HFF-Myc (cell line): ENCODE measurements around the gene SDK2.

Experiments used
- DNase-seq: peaks from one replicate; pipeline ENCODE4 v3.0.0-alpha.2; 2011; ENCODE audit warnings: low read depth; ENCODE audit errors: extremely low read depth
- H3K4me3 ChIP-seq: replicated peaks from 2 replicates; pipeline ENCODE4 v1.5.1; 2011; ENCODE audit warnings: low read depth, mild to moderate bottlenecking, control low read depth, low read length
- CTCF ChIP-seq: IDR thresholded peaks from 2 replicates; pipeline ENCODE4 v1.5.1; 2012; ENCODE audit warnings: mild to moderate bottlenecking, low read depth, low read length, control low read depth; ENCODE audit errors: missing control alignments

The SDK2 gene

DNA sequence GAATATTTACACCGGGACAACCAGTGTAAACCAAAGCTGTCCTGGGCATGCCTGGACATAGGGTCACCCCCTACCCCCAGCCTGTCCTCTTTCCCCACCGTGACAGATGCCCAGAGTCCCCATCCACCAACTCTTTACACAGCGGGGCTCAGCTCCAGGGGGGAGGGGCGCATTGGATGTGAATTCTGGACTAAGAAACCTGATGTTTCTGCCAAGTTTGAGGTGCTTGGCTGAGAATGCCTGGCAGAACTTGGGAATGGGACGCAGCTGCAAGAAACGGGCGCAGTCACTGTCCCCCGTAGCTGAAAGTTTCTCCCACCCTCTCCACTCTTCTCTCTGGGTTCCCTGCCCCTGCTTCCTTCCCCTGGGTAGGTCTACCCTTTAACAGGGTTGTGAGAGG lies 264.4 kb downstream of the SDK2 start:
- H3K4me3 ChIP-seq: no peak overlapping the region

DNA sequence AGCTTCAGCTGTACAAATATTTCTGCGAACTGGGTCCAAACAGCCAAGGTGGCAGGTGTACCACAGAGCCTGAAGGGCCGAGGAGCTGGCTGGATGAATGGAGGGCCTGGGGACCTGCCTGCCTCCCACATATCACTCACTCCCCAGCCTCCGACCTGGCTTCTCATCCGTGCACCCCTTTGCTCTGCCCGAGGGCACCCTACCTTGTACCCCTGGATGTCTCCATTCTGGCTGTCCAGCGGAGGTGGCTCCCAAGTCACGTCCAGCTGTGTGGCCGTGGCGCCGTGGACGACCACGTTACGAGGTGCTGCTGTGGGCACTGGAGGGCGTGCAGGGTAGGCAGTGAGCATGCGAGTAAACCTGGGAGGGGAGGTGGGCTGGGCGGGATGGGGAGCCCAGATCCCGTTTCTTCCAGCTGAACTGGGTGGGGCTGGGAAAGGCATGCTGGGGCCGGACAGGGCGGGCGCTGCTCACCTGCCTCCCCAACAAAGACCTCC lies 265.2 kb downstream of the SDK2 start:
- DNase-seq: no peak
- no peak for TF ChIP-seq CTCF

More for the DNA sequence above, 264.4 kb downstream of the SDK2 start:
- no peak for TF ChIP-seq CTCF
- no peak for DNase-seq

GRCh38 chr17:73376636-73377035 lies 267.6 kb downstream of the SDK2 start:
- no peak overlapping the region for H3K4me3 ChIP-seq
- DNase-seq: no peak
- TF ChIP-seq CTCF: no peak

More for the DNA sequence above, 265.2 kb downstream of the SDK2 start:
- H3K4me3 ChIP-seq: no peak overlapping the region

DNA sequence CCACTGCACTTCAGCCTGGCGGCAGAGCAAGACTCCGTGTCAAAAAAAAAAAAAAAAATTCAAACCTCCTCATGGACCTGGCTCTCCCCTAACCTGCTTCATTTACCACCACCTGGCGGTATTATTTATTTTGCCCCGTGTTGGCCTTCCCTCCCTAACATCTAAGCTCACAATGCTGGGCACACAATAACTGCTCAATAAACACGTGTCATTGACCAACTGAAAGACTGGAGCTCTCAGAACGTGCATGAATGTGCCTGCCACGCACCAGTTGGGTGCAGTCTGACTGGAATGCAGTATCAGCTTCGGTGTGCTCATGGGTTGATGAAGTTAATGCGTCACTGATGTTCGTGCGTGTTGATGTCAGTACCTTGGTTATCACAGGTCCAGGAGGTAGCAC lies 268.1 kb downstream of the SDK2 start:
- no peak for DNase-seq
- no peak overlapping the region for H3K4me3 ChIP-seq
- TF ChIP-seq CTCF: no peak

- DNase-seq: no peak
- no peak overlapping the region for H3K4me3 ChIP-seq
- TF ChIP-seq CTCF: no peak
Measured at GRCh38 chr17:73371836-73372235, 272.4 kb downstream of the SDK2 start.

GRCh38 chr17:73371285-73371684 lies 273.0 kb downstream of the SDK2 start:
- peak; percentile 37 for DNase-seq
- H3K4me3 ChIP-seq: no peak overlapping the region
- no peak for TF ChIP-seq CTCF
